A549 (cell line): Measurements from ENCODE around the gene GALNT18. TPM values are rescaled to one million over a fixed set of nuclear protein-coding genes. Genes with fewer than 3 reads are reported as not detected.

Experiments used
- ATAC-seq, 2 experiments: fragments of 200-7000 bp in 1 of 2; fragments of >200 bp in 1 of 2; cut with Nextera tagmentation in 1 of 2; cut with Tn5 transposase in 1 of 2; 3 replicates each; pipeline versions ENCODE4 v1.8.0 to v1.9.1; 2018 to 2020; ENCODE audit warnings: mild to moderate bottlenecking in 1 of 2, moderate library complexity in 1 of 2
- CTCF ChIA-PET: fragments of 300-600 bp; sonication (Branson Sonifier 250); formaldehyde crosslinking; extraction: SDS; loops from one replicate; lab custom pipeline; 2021; ENCODE audit warnings: antibody characterized with exemption, inconsistent platforms; lab: Yijun Ruan, JAX
- POLR2A ChIA-PET: fragments of 350-600 bp; formaldehyde crosslinking; extraction: SDS; loops from one replicate; lab custom pipeline; 2021; ENCODE audit warnings: antibody characterized with exemption, inconsistent platforms; lab: Yijun Ruan, JAX
- DNase-seq, 2 experiments: peaks; one replicate each; pipeline versions ENCODE4 v3.0.0 to v3.0.0-alpha.2; 2011 to 2016; ENCODE audit warnings: low read depth in 1 of 2, low spot score in 1 of 2
- FAIRE-seq: peaks from 2 replicates; lab custom pipeline; 2011; peaks lifted over from hg19 to GRCh38; lab: Jason Lieb, UNC
- H3K27ac ChIP-seq, 2 experiments: fragments of >200 bp; sonication (Bioruptor Twin); formaldehyde crosslinking; 3 replicates each; pipeline ENCODE4 v1.5.1; 2016 to 2017
- H3K4me1 ChIP-seq: fragments of >200 bp; sonication (Bioruptor Twin); formaldehyde crosslinking; 3 replicates; pipeline ENCODE4 v1.6.1; 2016
- H3K4me2 ChIP-seq: fragments of >200 bp; sonication (Bioruptor Twin); formaldehyde crosslinking; 3 replicates; pipeline ENCODE4 v1.6.1; 2016
- H3K4me3 ChIP-seq: fragments of >200 bp; sonication (Bioruptor Twin); formaldehyde crosslinking; 3 replicates; pipeline ENCODE4 v1.5.1; 2016
- H3K9me3 ChIP-seq: fragments of >200 bp; sonication (Bioruptor Twin); formaldehyde crosslinking; 3 replicates; pipeline ENCODE4 v1.6.1; 2016
- CEBPB ChIP-seq, 2 experiments: fragments of >200 bp in 1 of 2; sonication (Bioruptor Twin) in 1 of 2; formaldehyde crosslinking in 1 of 2; IDR thresholded peaks; 2 replicates each; pipeline ENCODE4 v1.6.1; 2012 to 2016
- CHD2 ChIP-seq: fragments of 150-350 bp; IDR thresholded peaks from 2 replicates; pipeline ENCODE4 v1.6.1; 2014; ENCODE audit warnings: low read length; ENCODE audit not compliant: partially characterized antibody
- EHF ChIP-seq: fragments of 250-450 bp; sonication (Bioruptor Pico); IDR thresholded peaks from 2 replicates; pipeline ENCODE4 v1.5.0; 2020; ENCODE audit warnings: mild to moderate bottlenecking
- FOSB ChIP-seq: fragments of 250-450 bp; sonication (Bioruptor Pico); IDR thresholded peaks from 2 replicates; pipeline ENCODE4 v1.5.0; 2020; ENCODE audit warnings: mild to moderate bottlenecking, moderate library complexity
- HDAC2 ChIP-seq: fragments of 200-600 bp; sonication (generic); IDR thresholded peaks from 2 replicates; pipeline ENCODE4 v1.6.1; 2016
- HEYL ChIP-seq: fragments of 250-450 bp; sonication (Bioruptor Pico); IDR thresholded peaks from 2 replicates; pipeline ENCODE4 v1.8.0; 2021; ENCODE audit warnings: mild to moderate bottlenecking, moderate library complexity
- HOXA7 ChIP-seq: fragments of 250-450 bp; sonication (Bioruptor Pico); IDR thresholded peaks from 2 replicates; pipeline ENCODE4 v1.5.0; 2020; ENCODE audit warnings: mild to moderate bottlenecking, moderate library complexity
- MAFK ChIP-seq: fragments of 450-650 bp; IDR thresholded peaks from 2 replicates; pipeline ENCODE4 v1.6.1; 2014; ENCODE audit not compliant: partially characterized antibody
- MAZ ChIP-seq: fragments of 150-350 bp; IDR thresholded peaks from 2 replicates; pipeline ENCODE4 v1.6.1; 2014; ENCODE audit warnings: antibody characterized with exemption, low read depth, low read length, borderline replicate concordance
- NFE2L2 ChIP-seq: fragments of 150-350 bp; conservative IDR thresholded peaks from 2 replicates; pipeline ENCODE4 v1.6.1; 2014; ENCODE audit warnings: low read length
- PHF8 ChIP-seq: fragments of 200-600 bp; sonication (generic); IDR thresholded peaks from 2 replicates; pipeline ENCODE4 v1.6.1; 2016; ENCODE audit warnings: low read depth, mild to moderate bottlenecking, antibody characterized with exemption, moderate library complexity, borderline replicate concordance
- POLR2AphosphoS2 ChIP-seq: conservative IDR thresholded peaks from 2 replicates; pipeline ENCODE4 v1.6.1; 2012; ENCODE audit warnings: low read length, improper control_type of control experiment, inconsistent platforms
- RNF2 ChIP-seq: fragments of 200-600 bp; sonication (generic); IDR thresholded peaks from 2 replicates; pipeline ENCODE4 v1.6.1; 2016; ENCODE audit warnings: low read depth, mild to moderate bottlenecking, antibody characterized with exemption, moderate library complexity, borderline replicate concordance
- SMC3 ChIP-seq: fragments of >200 bp; sonication (Bioruptor Twin); formaldehyde crosslinking; IDR thresholded peaks from 3 replicates; pipeline ENCODE4 v1.6.1; 2018; ENCODE audit warnings: inconsistent platforms
- SREBF2 ChIP-seq: fragments of 450-650 bp; IDR thresholded peaks from 2 replicates; pipeline ENCODE4 v1.6.1; 2014; ENCODE audit warnings: mild to moderate bottlenecking, moderate library complexity
- ZFP36 ChIP-seq: fragments of 450-650 bp; IDR thresholded peaks from 2 replicates; pipeline ENCODE4 v1.6.1; 2014; ENCODE audit warnings: borderline replicate concordance; ENCODE audit not compliant: partially characterized antibody
- ZSCAN20 ChIP-seq: fragments of 250-450 bp; sonication (Bioruptor Pico); IDR thresholded peaks from 2 replicates; pipeline ENCODE4 v1.8.0; 2022; ENCODE audit warnings: mild to moderate bottlenecking, moderate library complexity
- WGBS: methylation state at CpG from one replicate; pipeline ENCODE4 v1.1.6; 2017; ENCODE audit errors: missing lambda C conversion rate; 5-methylcytosine and 5-hydroxymethylcytosine counted together
- polyA plus RNA-seq, 4 experiments: library from polyadenylated mRNA; depleted of rRNA in 3 of 4; stranded (reverse); fragments of >200 nt; fragmentation: RNase III in 1 of 4; extraction: RNeasy Plus Mini Kit Qiagen cat#74134 plus additional on column Dnase treatment in 1 of 4; gene quantifications; 2 replicates in 3 of 4; 3 replicates in 1 of 4; pipeline ENCODE4 v1.2.3, GENCODE V29; 2011 to 2017
- TF ChIP-seq, protein P1 (sequence below): fragments of >200 bp; sonication (Bioruptor Twin); formaldehyde crosslinking; IDR thresholded peaks from 3 replicates; pipeline ENCODE4 v1.6.1; 2016
- TF ChIP-seq, protein P2 (sequence below): IDR thresholded peaks from 2 replicates; pipeline ENCODE4 v1.6.1; 2012; ENCODE audit warnings: low read depth, borderline replicate concordance
- TF ChIP-seq, protein P3 (sequence below): fragments of 200-600 bp; sonication (generic); IDR thresholded peaks from 2 replicates; pipeline ENCODE4 v1.6.1; 2016; ENCODE audit warnings: antibody characterized with exemption, mild to moderate bottlenecking, moderate library complexity
- TF ChIP-seq, protein P4 (sequence below): fragments of 450-650 bp; IDR thresholded peaks from 2 replicates; pipeline ENCODE4 v1.6.1; 2014; ENCODE audit warnings: antibody characterized with exemption

Gene GALNT18
- polyA plus RNA-seq, 2 of the 4 experiments (the other 2 are of a cell fraction): 6.7 to 16.1 TPM

DNA sequence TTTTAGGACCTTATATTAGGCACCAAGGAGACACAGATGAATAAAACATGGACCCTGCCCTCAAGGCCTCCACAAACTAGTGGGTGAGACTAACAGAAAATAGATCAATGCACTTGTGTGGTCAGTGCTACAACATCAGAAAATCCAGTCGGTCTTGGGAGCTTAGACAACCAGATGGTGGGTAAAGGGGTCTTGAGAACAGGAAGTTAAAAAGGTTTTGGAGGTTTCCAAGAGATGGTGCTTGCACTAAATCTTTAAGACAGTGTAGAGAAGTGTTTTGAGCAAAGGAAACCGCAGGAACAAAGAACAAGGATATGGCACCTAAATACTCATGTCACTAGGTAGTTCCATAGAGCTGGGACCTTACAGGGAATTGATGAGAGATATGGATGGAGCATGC, 56.2 kb downstream of the GALNT18 start:
- no peak for TF ChIP-seq RNF2
- TF ChIP-seq HEYL (CRISPR knock-in tag): no peak
- TF ChIP-seq PHF8: no peak
- no peak for TF ChIP-seq EHF (CRISPR knock-in tag)
- TF ChIP-seq MAFK: no peak
- TF ChIP-seq HDAC2: no peak
- TF ChIP-seq CEBPB (IDR thresholded peaks at IDR 0.05): no peak
- TF ChIP-seq, protein P1, sequence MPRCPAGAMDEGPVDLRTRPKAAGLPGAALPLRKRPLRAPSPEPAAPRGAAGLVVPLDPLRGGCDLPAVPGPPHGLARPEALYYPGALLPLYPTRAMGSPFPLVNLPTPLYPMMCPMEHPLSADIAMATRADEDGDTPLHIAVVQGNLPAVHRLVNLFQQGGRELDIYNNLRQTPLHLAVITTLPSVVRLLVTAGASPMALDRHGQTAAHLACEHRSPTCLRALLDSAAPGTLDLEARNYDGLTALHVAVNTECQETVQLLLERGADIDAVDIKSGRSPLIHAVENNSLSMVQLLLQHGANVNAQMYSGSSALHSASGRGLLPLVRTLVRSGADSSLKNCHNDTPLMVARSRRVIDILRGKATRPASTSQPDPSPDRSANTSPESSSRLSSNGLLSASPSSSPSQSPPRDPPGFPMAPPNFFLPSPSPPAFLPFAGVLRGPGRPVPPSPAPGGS: no peak
- TF ChIP-seq, protein P2, sequence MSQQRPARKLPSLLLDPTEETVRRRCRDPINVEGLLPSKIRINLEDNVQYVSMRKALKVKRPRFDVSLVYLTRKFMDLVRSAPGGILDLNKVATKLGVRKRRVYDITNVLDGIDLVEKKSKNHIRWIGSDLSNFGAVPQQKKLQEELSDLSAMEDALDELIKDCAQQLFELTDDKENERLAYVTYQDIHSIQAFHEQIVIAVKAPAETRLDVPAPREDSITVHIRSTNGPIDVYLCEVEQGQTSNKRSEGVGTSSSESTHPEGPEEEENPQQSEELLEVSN: no peak
- TF ChIP-seq SREBF2: no peak
- TF ChIP-seq MAZ: no peak
- TF ChIP-seq, protein P3, sequence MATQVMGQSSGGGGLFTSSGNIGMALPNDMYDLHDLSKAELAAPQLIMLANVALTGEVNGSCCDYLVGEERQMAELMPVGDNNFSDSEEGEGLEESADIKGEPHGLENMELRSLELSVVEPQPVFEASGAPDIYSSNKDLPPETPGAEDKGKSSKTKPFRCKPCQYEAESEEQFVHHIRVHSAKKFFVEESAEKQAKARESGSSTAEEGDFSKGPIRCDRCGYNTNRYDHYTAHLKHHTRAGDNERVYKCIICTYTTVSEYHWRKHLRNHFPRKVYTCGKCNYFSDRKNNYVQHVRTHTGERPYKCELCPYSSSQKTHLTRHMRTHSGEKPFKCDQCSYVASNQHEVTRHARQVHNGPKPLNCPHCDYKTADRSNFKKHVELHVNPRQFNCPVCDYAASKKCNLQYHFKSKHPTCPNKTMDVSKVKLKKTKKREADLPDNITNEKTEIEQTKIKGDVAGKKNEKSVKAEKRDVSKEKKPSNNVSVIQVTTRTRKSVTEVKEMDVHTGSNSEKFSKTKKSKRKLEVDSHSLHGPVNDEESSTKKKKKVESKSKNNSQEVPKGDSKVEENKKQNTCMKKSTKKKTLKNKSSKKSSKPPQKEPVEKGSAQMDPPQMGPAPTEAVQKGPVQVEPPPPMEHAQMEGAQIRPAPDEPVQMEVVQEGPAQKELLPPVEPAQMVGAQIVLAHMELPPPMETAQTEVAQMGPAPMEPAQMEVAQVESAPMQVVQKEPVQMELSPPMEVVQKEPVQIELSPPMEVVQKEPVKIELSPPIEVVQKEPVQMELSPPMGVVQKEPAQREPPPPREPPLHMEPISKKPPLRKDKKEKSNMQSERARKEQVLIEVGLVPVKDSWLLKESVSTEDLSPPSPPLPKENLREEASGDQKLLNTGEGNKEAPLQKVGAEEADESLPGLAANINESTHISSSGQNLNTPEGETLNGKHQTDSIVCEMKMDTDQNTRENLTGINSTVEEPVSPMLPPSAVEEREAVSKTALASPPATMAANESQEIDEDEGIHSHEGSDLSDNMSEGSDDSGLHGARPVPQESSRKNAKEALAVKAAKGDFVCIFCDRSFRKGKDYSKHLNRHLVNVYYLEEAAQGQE: no peak
- no peak for TF ChIP-seq HOXA7 (CRISPR knock-in tag)
- TF ChIP-seq, protein P4, sequence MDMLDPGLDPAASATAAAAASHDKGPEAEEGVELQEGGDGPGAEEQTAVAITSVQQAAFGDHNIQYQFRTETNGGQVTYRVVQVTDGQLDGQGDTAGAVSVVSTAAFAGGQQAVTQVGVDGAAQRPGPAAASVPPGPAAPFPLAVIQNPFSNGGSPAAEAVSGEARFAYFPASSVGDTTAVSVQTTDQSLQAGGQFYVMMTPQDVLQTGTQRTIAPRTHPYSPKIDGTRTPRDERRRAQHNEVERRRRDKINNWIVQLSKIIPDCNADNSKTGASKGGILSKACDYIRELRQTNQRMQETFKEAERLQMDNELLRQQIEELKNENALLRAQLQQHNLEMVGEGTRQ: no peak
- TF ChIP-seq ZFP36: no peak
- no peak for TF ChIP-seq SMC3
- TF ChIP-seq POLR2AphosphoS2: no peak
- TF ChIP-seq, all 56 proteins: peak for 0
- POLR2A ChIA-PET: no interaction called here
- ATAC-seq (no peak), FAIRE-seq (no peak), DNase-seq (no peak)
- Histone ChIP-seq H3K4me2 (no peak overlapping the region), H3K27ac (no peak overlapping the region), H3K4me1 (peaks cover 6% of the 10 kb centered on the region; the same call in 1 of the 3 replicates), H3K4me3 (no peak overlapping the region), H3K9me3 (no peaks in the 10 kb centered on the region)
- 46% methylated on average over 2 of the region's 2 CpGs for WGBS
- CTCF ChIA-PET: no interaction called here

DNA sequence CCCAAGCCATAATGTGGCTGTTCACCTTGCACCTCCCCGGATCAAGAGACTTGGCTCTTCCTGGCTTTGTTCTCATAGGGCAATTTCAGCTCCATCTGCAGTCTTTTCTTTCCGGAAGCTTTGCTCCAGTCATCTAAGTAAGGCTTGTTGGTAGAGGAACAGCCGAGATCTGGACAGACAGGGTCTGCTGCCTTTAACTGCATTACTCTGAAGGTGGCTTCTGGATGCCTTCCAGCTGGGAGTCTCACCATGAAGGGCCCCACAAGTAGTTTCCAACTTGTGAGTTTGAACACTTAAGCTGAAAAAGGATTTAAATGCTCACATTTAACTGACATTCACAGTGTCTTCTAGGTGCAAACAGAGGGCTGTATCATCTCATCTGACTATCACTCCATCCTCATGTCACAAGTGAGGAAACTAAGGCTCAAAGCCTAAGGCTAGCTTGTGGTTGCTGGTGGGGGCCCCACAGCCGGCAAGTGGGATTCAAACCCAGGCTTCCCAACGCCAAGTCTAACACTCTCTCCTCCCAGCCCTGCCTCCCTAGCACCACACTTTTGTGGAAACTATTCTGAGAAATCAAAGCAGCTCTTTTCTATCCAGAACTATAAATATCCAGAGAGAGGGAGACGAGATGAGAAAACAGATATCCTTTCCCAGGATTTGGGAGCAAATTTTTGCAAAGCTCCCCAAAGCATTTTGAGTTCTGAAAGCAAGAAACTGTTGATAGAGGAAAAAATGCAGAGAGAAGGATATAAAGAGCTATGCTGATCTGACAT, 58.4 kb downstream of the GALNT18 start:
- WGBS: 87% methylated on average over 6 of the region's 6 CpGs
- ChIA-PET POLR2A (no interaction called here), CTCF (interaction anchor here (1.2 kb wide), 1 partner anchor 224 kb away, joined by 4 read pairs; no protein-coding TSS in a partner anchor)
- Histone ChIP-seq H3K4me2 (no peak overlapping the region), H3K4me3 (no peak overlapping the region), H3K4me1 (peaks cover 1% of the 10 kb centered on the region; the same call in 1 of the 3 replicates), H3K9me3 (no peaks in the 10 kb centered on the region), H3K27ac (no peak overlapping the region)
- FAIRE-seq: no peak
- DNase-seq: no peak
- ATAC-seq: no peak
- TF ChIP-seq ZSCAN20 (CRISPR knock-in tag) (no peak), CHD2 (no peak), FOSB (no peak), NFE2L2 (no peak)
